ENCODE results near the gene AFAP1L2.

AFAP1L2 gene

GRCh38 chr10:114404171-114405010 lies at the start of gene AFAP1L2:
Gene AFAP1L2 (minus strand): TSS chr10:114404502. CDS start chr10:114404455, 47 bp downstream.
- DNase-seq = no peak

GRCh38 chr10:114453576-114453975 lies 49.3 kb upstream of the AFAP1L2 start:
- DNase-seq = no peak

GRCh38 chr10:114448897-114449296 lies 44.6 kb upstream of the AFAP1L2 start:
- DNase-seq = no peak

- no peak for DNase-seq
These were observed 41.0 kb upstream of the AFAP1L2 start for GRCh38 chr10:114445332-114445731.

- DNase-seq = no peak
These were observed 40.5 kb upstream of the AFAP1L2 start for GRCh38 chr10:114444819-114445218.

- no peak for DNase-seq
These were observed 37.9 kb upstream of the AFAP1L2 start for GRCh38 chr10:114442091-114442630.

- no peak for DNase-seq
These were observed 36.8 kb upstream of the AFAP1L2 start for GRCh38 chr10:114441107-114441506.

- no peak for DNase-seq
These were observed 33.4 kb upstream of the AFAP1L2 start for GRCh38 chr10:114437473-114438292.

- no peak for DNase-seq
These were observed 32.6 kb upstream of the AFAP1L2 start for GRCh38 chr10:114436941-114437340.

GRCh38 chr10:114432566-114433093 lies 28.3 kb upstream of the AFAP1L2 start:
- no peak for DNase-seq

- DNase-seq = no peak
These were observed 27.3 kb upstream of the AFAP1L2 start for GRCh38 chr10:114431414-114432135.

GRCh38 chr10:114430688-114431413 lies 26.5 kb upstream of the AFAP1L2 start:
- no peak for DNase-seq

- no peak for DNase-seq
These were observed 25.5 kb upstream of the AFAP1L2 start for GRCh38 chr10:114429581-114430335.

- DNase-seq = no peak
These were observed 23.0 kb upstream of the AFAP1L2 start for GRCh38 chr10:114427124-114427852.

GRCh38 chr10:114426476-114426875 lies 22.2 kb upstream of the AFAP1L2 start:
- no peak for DNase-seq

GRCh38 chr10:114420811-114421485 lies 16.6 kb upstream of the AFAP1L2 start:
- DNase-seq = no peak

GRCh38 chr10:114418109-114418508 lies 13.8 kb upstream of the AFAP1L2 start:
- DNase-seq = no peak

GRCh38 chr10:114412907-114413797 lies 8.8 kb upstream of the AFAP1L2 start:
- no peak for DNase-seq

GRCh38 chr10:114408968-114409444 lies 4.7 kb upstream of the AFAP1L2 start:
- DNase-seq = no peak
